Esophagus squamous epithelium (tissue), 5 donors: ENCODE results near the gene NNT. TPM values are rescaled to one million over a fixed set of nuclear protein-coding genes. Genes with fewer than 3 reads are reported as not detected.

Experiments
- DNase-seq: peaks from one replicate; lab custom pipeline; 2025; lab: John Stamatoyannopoulos, UW
- H3K27ac ChIP-seq, 4 donors: fragments of 200-600 bp; sonication (generic); one replicate each; pipeline ENCODE4 v1.5.1; 2016 to 2019; ENCODE audit warnings: mild to moderate bottlenecking in 1 of 4
- H3K27me3 ChIP-seq, 4 donors: fragments of 200-600 bp; sonication (generic); 1 replicate in 3 of 4; 2 replicates in 1 of 4; pipeline versions ENCODE4 v1.5.1 to v1.6.0; 2017 to 2021; ENCODE audit warnings: antibody characterized with exemption in 1 of 4
- H3K36me3 ChIP-seq, 3 donors: fragments of 200-600 bp; sonication (generic); one replicate each; pipeline ENCODE4 v1.5.1; 2016 to 2019
- H3K4me1 ChIP-seq, 3 donors: fragments of 200-600 bp; sonication (generic); one replicate each; pipeline ENCODE4 v1.5.1; 2017 to 2019
- H3K4me3 ChIP-seq, 4 donors: fragments of 200-600 bp; sonication (generic); 1 replicate in 3 of 4; 2 replicates in 1 of 4; pipeline ENCODE4 v1.5.1; 2016 to 2019; ENCODE audit warnings: mild to moderate bottlenecking in 2 of 4, moderate library complexity in 1 of 4
- H3K9me3 ChIP-seq, 3 donors: fragments of 200-600 bp; sonication (generic); one replicate each; pipeline ENCODE4 v1.5.1; 2016 to 2019
- POLR2A ChIP-seq, 4 donors: fragments of 450-650 bp; IDR thresholded peaks; one replicate each; pipeline ENCODE4 v1.6.1; 2017; ENCODE audit warnings: antibody characterized with exemption in 4 of 4, mild to moderate bottlenecking in 4 of 4, moderate library complexity in 3 of 4
- WGBS, 2 donors: methylation state at CpG; one replicate each; pipeline ENCODE4 v1.1.5; 2018; 5-methylcytosine and 5-hydroxymethylcytosine counted together
- intact Hi-C: fragments of 100-400 bp; cut with DNase I; formaldehyde crosslinking; loops from one replicate; pipeline ENCODE4 v1.15.0; 2022
- total RNA-seq, 4 donors: library from RNA; depleted of rRNA; stranded (reverse); fragments of >200 nt; gene quantifications; one replicate each; pipeline ENCODE4 v1.1.0, GENCODE V29; 2016
- TF ChIP-seq, protein P1 (sequence below), 6 experiments: fragments of 450-650 bp in 4 of 6; fragments of 200-600 bp in 2 of 6; sonication (generic) in 2 of 6; IDR thresholded peaks; one replicate each; pipeline ENCODE4 v1.5.1; 2016 to 2019; ENCODE audit warnings: antibody characterized with exemption in 6 of 6, mild to moderate bottlenecking in 4 of 6, moderate library complexity in 4 of 6
- donor health status: DM: yes; HTN: yes; CAD: no.

The NNT gene
- total RNA-seq, 4 donors from 2014 or later = 16.0 to 35.1 (median 29.1) TPM

DNA sequence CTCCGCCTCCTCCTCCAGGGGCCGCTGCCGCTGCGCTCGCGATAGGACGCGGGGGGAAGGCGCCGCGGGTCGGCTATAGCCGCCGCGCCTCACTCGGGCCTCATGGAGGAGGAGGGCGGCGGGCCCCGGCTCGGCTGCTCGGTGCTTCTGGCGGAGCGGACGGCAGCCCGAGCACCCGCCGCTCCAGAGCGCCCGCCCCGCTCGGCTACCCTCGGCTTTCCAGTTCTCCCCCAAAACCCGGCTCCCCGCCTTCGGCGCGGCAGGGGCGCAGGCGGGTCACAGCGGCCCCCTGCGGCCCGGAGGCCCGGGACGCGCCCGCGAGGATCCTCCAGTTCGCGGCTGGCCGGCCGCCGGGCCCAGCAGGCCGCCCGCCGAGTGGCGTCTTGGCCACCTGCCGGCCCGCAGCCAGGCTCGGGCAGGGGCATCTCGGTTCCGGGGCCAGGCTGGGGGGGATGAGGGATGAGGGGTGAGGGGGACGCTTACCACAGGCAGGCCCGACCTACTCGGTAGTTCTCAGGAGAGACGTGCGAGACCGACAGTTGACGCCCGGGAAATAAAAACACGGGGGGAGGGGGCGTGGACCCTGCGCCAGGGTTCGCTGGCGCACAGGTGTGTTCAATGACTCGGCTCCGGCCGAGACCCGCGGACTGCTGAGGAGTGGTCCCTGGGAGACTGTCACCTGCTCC lies 46.0 kb upstream of the NNT start, which contains the start of gene PAIP1:
PAIP1 (minus strand) TSS at position 221 of the 686 bp plus-strand sequence. CDS start 231 bp downstream, outside the sequence.
- Histone ChIP-seq H3K4me1 (peaks cover 14 to 48% (median 25%) of the 10 kb centered on the region in 3 donors), H3K4me3 (peak within 1 kb of the TSS; percentile 73 to 84 (median 80)), H3K36me3 (peaks cover 0 to 27% (median 3%) of the 10 kb centered on the region in 3 donors), H3K27ac (peak within 1 kb of the TSS; percentile 93 to 98 (median 97)), H3K27me3 (no peaks in the 10 kb centered on the region), H3K9me3 (no peaks in the 10 kb centered on the region)
- intact Hi-C loops = no loop called here
- WGBS, 2 donors = 1% methylated on average over 18 of the region's 79 CpGs; no CpG with 5 or more reads in 1 of the 2 donors
- peak in 2 of 4 donors; percentile 34 to 54 for TF ChIP-seq POLR2A (IDR thresholded peaks at IDR 0.05)
- TF ChIP-seq, protein P1, sequence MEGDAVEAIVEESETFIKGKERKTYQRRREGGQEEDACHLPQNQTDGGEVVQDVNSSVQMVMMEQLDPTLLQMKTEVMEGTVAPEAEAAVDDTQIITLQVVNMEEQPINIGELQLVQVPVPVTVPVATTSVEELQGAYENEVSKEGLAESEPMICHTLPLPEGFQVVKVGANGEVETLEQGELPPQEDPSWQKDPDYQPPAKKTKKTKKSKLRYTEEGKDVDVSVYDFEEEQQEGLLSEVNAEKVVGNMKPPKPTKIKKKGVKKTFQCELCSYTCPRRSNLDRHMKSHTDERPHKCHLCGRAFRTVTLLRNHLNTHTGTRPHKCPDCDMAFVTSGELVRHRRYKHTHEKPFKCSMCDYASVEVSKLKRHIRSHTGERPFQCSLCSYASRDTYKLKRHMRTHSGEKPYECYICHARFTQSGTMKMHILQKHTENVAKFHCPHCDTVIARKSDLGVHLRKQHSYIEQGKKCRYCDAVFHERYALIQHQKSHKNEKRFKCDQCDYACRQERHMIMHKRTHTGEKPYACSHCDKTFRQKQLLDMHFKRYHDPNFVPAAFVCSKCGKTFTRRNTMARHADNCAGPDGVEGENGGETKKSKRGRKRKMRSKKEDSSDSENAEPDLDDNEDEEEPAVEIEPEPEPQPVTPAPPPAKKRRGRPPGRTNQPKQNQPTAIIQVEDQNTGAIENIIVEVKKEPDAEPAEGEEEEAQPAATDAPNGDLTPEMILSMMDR (IDR thresholded peaks at IDR 0.05) = peak; percentile 36 to 71 (median 58)
- DNase-seq = peak; percentile 44

DNA sequence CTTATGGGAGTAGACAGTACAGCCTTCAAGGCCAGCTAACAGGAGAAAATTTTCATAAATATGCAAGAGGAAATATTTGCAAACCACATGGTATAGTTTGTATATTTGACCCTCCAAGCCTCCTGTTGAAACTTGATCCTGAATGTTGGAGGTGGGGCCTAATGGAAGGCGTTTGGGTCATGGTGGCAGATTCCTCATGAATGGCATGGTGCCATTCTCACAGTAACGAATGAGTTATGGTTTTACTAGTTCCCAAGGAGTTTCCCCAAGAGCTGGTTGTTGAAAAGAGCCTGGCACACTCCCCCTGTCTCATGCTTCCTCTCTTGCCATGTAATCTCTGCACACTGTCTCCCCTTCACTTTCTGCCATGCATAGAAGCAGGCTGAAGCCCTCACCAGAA lies 42.9 kb upstream of the NNT start:
- Histone ChIP-seq H3K9me3 (no peaks in the 10 kb centered on the region), H3K36me3 (no peaks in the 10 kb centered on the region), H3K4me3 (no peak overlapping the region), H3K4me1 (peaks cover 7 to 17% (median 7%) of the 10 kb centered on the region in 3 donors), H3K27me3 (no peaks in the 10 kb centered on the region), H3K27ac (no peak overlapping the region)
- TF ChIP-seq, protein P1 (IDR thresholded peaks at IDR 0.05) = no peak
- TF ChIP-seq POLR2A (IDR thresholded peaks at IDR 0.05) = no peak
- DNase-seq = no peak
- WGBS, 2 donors = 34 to 55% methylated on average over 2 of the region's 2 CpGs
- intact Hi-C loops = no loop called here

DNA sequence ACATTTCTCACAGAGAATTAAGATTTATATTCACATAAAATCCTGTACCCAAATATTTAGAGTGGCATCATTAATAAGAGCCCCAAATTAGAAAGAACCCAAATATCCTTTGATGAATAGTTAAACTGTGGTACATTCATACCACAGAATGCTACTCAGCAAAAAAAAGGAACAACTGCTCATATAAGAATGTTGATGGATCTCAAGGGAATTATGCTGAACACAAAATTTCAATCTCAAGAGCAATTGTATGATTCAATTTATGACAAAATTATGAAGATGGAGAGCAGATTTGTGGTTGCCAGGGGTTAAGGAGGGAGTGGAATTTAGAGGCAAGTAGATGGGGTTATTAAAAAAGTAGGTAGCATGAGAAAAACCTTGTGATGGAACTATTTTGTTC lies 41.6 kb upstream of the NNT start:
- Histone ChIP-seq H3K27ac (no peak overlapping the region), H3K27me3 (no peaks in the 10 kb centered on the region), H3K36me3 (no peaks in the 10 kb centered on the region), H3K4me3 (no peak overlapping the region), H3K4me1 (peaks cover 0 to 9% (median 0%) of the 10 kb centered on the region in 3 donors), H3K9me3 (no peaks in the 10 kb centered on the region)
- no peak for DNase-seq
- intact Hi-C loops = no loop called here
- TF ChIP-seq POLR2A (IDR thresholded peaks at IDR 0.05) = no peak
- TF ChIP-seq, protein P1 (IDR thresholded peaks at IDR 0.05) = no peak

DNA sequence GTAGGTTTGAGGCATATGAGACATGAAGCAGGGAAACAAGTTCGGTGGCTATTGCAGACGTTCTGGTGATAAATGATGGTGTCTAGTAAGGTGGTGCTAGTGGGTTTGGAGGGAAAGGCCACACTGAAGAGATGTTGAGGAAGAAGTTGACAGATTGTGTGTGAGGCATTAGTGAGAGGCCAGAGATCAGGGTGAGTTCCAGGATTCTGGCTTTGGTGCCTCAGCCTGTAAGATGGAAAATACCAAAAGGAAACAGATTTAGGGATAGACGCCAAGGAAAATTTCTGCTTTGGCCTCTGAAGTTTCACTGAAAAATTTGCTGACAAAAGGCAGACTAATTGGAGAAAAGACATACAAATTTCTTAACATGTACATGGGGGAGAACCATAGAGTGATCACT lies 39.7 kb upstream of the NNT start:
- H3K27ac ChIP-seq = no peak overlapping the region
- intact Hi-C loops = no loop called here
- no peaks in the 10 kb centered on the region for H3K9me3 ChIP-seq
- 45 to 48% methylated on average over 3 of the region's 3 CpGs for WGBS, 2 donors
- no peaks in the 10 kb centered on the region for H3K36me3 ChIP-seq
- H3K4me3 ChIP-seq = no peak overlapping the region
- H3K4me1 ChIP-seq = no peaks in the 10 kb centered on the region
- H3K27me3 ChIP-seq = no peaks in the 10 kb centered on the region
- DNase-seq = no peak
- TF ChIP-seq, protein P1 (IDR thresholded peaks at IDR 0.05) = no peak
- no peak for TF ChIP-seq POLR2A (IDR thresholded peaks at IDR 0.05)

DNA sequence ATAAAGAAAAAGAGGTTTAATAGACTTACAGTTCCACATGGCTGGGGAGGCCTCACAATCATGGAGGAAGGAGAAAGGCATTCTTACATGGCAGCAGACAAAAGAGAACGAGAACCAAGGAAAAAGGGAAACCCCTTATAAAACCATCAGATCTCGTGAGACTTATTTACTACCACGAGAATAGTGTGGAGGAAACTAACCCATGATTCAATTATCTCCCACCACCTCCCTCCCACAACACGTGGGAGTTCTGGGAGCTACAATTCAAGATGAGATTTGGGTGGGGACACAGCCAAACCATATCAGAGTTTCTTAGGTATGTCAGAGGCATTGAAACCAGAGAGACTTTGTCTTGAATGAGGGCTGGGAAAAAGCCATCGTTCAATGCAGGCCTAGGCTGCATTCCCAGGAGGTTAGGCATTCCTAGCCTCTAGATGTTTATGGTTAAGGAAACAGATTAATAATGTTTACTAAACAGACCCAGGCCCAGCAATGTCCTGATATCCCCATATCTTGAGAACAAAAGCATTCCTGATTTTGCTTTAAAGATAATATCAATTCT lies 38.6 kb upstream of the NNT start:
- intact Hi-C loops = no loop called here
- Histone ChIP-seq H3K4me1 (no peaks in the 10 kb centered on the region), H3K4me3 (no peak overlapping the region), H3K27me3 (no peaks in the 10 kb centered on the region), H3K9me3 (no peaks in the 10 kb centered on the region), H3K36me3 (no peaks in the 10 kb centered on the region), H3K27ac (no peak overlapping the region)
- WGBS, 2 donors = 51 to 52% methylated on average over 5 of the region's 5 CpGs
- DNase-seq = no peak
- TF ChIP-seq, protein P1 (IDR thresholded peaks at IDR 0.05) = no peak
- no peak for TF ChIP-seq POLR2A (IDR thresholded peaks at IDR 0.05)
